Measurements from ENCODE around the gene SMIM13.
A peak's percentile ranks its signal among the peaks of the same experiment; 100 is the strongest.
"Not testable (repeated sequence)": the region's sequence is repeated elsewhere in the genome, so short reads cannot be mapped to it uniquely, and the experiment has no call there.

The SMIM13 gene

DNA sequence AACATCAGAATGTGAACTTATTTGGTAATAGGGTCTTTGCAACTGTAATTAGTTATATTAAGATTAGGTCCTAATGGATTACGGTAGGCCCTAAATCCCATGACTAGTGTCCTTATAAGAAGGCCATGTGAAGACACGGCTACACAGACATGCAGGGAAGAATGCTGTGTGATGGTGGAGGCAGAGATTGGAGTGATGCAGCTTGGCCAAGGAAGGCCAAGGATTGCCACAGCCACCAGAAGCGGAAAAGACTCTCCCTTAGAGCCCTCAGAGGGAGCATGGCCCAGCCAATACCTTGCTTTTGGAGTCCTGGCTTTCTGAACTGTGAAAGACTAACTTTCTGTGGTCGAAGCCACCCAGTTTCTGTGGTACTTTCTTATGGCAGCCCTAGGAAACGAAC lies 9.7 kb upstream of the SMIM13 start:
- DNase-seq (ENCODE audit: low spot score): no peak

DNA sequence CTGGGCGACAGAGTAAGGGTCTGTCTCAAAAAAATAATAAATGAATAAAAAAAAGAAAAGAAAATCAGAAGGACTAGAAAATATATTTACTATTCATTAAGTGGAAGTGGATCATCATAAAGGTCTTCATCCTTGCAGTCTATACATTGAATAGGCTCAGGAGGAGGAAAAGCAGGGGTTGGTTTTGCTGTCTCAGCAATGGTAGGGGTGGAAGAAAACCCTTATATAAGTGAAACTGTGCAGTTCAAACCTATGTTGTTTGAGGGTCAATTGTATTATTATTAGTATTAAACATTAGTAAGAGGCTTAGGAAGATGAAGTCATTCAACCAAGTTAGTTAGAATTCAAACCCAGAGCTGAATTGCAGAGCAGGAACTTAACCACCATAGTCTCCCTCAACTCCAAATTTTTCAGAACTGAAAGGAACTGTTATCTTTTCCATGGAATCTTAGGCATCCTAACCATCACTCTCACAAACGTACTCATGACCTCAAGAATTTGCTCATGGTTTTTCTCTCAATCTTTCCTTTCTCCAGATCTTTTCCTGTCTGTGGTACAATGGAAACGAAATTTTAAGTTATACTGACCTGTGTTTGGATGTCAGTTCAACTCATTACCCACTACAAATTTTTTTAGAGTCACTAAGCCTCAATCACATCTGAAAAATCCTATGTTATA lies 7.7 kb upstream of the SMIM13 start:
- DNase-seq (ENCODE audit: low spot score): no peak

DNA sequence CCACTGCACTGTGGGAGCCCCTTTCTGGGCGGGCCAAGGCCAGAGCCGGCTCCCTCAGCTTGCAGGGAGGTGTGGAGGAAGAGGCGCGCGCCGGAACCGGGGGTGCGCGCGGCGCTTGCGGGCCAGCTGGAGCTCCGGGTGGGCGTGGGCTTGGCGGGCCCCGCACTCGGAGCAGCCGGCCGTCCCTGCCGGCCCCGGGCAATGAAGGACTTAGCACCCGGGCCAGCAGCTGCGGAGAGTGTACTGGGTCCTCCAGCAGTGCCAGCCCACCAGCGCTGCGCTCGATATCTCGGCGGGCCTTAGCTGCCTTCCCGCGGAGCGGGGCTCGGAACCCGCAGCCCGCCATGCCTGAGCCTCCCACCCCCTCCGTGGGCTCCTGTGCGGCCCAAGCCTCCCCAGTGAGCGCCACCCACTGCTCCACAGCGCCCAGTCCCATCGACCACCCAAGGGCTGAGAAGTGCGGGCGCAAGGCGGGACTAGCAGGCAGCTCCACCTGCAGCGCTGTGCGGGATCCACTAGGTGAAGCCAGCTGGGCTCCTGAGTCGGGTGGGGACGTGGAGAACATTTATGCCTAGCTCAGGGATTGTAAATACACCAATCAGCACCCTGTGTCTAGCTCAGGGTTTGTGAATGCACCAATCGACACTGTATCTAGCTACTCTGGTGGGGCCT lies 6.4 kb upstream of the SMIM13 start:
- not testable (repeated sequence) for DNase-seq (ENCODE audit: low spot score)

DNA sequence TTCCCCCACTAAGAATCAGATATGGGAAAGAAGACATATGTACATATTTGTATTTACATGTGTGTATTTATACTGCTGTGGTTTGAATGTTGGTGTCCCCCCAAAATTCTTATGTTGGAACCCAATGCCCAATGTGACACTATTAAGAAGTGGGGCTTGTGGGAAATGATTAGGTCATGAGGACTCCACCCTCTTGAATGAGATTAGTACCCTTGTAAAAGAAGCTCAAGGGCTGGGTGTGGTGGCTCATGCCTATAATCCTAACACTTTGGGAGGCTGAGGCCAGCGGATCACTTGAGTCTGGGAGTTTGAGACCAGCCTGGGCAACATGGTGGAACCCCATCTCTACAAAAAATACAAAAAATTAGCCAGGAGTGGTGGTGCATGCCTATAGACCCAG lies 3.9 kb upstream of the SMIM13 start:
- DNase-seq (ENCODE audit: low spot score): no peak

DNA sequence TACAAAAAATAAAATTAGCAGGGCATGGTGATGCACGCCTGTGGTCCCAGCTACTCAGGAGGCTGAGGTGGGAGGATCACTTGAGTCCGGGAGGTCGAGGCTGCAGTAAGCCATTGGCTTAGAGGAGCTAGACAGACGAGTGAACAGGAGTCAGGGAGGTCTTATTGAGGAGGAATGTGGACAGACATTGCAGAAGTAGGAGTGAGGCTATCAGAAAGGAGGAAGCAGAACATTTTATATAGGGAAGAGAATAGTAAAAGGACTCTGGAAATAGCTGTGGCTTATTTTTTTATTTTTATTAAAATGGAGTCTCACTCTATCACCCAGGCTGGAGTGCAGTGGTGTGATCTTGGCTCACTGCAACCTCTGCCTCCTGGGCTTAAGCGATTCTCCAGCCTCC lies 2.5 kb upstream of the SMIM13 start:
- DNase-seq (ENCODE audit: low spot score): not testable (repeated sequence)

DNA sequence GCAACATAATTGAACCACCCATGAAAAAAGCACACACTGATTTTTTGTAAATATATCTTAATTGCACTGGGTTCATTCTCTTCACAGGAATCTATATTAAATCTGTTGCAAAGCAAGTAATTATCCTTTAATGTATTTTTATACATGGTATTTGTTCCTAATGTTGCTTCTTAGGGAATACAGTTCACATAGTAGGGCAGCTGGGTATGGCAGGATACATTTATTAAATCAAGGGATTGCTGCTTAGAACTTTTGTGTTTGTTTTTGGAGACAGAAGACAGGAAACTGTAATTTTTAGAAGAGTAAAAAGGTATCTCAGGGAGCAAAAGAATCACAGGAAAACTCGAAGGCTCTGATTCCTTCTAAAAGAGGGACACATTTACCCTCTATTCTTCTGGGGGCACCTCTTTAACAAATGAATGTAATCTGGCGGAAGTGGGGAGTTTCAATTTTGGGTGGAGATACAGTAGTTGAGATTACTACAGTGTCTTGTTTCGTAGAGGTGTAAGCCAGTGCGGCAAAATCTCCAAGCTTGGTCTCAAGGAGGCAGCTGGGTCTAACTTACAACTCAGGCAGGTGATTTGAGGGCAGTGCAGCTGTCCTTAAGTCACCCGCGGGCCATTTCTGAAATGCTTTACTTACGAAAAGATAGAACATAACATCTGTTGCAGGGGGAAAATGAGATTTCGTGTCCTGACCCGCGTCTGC lies 812 bp upstream of the SMIM13 start:
- DNase-seq (ENCODE audit: low spot score): peak; percentile 78

DNA sequence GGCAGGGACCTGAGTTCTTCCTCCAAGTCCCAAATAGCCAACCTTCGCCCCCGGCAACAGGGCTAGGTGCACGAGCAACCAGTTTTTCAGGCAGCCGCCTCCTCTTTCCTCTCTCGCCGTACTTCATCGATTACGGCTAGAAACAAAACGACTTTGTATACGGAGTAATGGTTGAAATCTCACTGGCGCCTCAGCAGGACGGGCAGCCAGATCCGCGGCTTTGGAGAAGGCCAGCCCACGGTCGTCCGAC lies 333 bp upstream of the SMIM13 start:
- DNase-seq (ENCODE audit: low spot score): no peak

DNA sequence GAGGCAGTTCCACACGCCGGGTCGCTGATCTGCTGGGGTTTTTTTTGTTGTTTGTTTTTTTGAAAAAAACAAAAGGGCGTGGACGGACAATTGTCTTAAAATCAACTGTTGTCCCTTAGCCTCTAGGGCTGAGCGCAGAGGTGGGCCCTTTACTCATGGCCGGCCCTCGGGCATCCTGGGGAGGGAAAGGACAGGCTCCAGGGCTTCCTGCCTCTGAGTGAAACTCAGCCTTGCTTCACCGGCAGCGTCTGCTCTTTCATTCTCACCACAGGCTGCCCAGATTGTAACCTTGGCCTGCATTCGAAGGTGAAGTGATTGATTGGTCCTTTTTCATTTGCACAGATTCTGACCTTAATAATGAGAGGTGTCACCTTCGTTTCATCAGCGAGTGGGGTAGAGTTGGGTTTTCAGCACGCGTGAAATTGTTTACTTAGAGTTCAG lies 797 bp downstream of the SMIM13 start:
- peak; percentile 73 for DNase-seq (ENCODE audit: low spot score)

DNA sequence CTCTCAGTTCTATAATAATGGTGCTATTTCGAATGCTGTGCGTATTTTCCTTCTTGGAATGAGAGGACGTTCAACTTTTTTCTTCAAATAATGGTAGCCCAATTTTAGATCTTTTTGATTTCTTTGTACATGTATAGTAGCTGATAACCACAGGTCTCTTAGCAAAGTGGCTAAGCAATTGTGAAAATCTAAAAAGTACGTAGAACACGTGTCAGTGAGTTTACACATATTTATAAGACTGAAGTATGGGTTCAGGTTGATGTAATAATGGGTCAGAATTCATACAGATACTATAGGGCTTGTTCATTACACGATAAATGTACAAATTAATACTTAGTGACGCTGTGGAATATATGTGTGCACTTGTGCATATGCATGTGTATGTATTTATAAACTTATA lies 1.3 kb downstream of the SMIM13 start:
- no peak for DNase-seq (ENCODE audit: low spot score)

DNA sequence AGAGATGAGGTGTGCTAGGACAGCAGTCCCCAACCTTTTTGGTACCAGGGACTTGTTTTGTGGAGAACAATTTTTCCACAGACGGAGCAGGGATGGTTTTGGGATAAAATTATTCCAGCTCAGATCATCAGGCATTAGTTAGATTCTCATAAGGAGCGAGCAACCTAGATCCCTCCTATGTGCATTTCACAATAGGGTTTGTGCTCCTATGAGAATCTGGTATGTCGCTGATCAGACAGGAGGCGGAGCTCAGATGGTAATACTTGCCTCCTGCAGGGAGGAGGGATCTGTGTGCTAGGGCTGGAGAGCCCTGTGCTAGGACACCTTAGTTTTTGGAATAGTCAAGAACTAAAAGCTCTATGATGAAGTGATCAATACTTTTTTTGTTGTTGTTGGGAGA lies 2.5 kb downstream of the SMIM13 start:
- peak; percentile 50 for DNase-seq (ENCODE audit: low spot score)

DNA sequence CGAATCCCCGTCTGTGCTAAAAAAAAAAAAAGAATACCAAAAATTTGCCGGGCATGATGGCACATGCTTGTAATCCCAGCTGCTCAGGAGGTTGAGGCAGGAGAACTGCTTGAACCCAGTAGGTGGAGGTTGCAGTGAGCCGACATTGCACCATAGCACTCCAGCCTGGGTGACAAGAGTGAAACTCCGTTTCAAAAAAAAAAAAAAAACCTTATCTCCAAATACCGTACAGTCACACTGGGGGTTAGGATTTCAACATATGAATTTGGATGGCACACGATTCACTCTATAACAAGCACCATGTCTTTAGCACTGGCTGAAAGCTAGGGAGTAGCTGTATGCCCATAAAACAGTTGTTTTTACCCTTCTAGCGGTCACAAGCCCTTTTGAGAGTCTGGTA lies 3.8 kb downstream of the SMIM13 start:
- DNase-seq (ENCODE audit: low spot score): no peak

DNA sequence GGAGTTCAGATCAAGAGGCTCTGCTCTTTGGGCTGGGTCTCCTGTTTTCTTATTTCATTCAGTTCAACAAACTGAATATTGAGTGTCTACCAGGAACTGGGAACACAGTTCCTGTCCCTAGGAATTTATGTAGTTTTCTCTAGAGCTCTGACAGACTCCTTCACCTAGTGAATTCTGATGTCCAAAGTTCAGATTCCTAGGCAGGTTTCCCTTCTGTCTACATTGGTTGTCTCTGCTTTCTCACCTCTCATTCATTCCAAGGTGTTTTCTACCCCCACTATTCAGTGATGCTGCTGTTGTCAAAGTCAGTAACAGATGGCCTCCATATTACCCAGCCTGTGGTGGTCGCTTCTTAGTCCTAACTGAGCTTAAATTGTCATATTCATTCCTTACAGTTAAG lies 4.4 kb downstream of the SMIM13 start:
- no peak for DNase-seq (ENCODE audit: low spot score)

DNA sequence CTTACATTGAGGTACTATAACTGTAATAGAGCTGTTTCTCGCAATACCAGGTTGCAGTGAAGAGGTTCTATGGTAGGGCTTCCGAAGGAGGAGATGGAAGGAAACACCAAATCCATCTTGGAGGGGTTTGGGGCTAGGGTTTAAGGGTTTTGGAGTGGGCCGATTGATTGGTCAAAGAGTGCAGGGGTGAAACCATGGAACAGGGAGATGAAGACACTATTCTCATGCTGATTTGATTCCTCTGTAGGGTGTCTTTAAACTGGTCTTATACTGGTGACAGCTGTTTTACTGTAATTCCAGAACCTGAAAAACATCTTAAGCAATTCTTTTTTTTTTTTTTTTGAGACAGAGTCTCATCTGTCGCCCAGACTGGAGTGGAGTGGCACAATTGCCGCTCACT lies 7.8 kb downstream of the SMIM13 start:
- no peak for DNase-seq (ENCODE audit: low spot score)

DNA sequence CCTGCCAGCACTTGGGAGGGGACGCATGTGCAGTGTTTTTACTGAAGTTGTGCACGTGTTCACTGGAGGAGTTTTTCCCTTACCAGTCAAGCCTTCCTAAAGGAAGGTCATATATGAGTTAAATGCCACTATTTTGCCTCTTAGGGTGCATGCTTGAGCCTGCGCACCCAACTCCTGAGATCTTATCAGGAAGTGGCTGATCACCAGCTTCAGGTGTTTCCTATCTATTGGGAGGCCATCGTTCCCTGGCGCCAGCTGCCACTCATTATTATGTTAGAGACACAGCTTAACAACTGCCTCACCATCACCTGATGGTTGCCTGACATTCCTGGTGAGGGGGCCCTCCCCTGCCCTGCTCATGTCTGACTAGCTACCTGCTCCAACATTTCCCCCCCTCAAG lies 9.4 kb downstream of the SMIM13 start:
- no peak for DNase-seq (ENCODE audit: low spot score)

DNA sequence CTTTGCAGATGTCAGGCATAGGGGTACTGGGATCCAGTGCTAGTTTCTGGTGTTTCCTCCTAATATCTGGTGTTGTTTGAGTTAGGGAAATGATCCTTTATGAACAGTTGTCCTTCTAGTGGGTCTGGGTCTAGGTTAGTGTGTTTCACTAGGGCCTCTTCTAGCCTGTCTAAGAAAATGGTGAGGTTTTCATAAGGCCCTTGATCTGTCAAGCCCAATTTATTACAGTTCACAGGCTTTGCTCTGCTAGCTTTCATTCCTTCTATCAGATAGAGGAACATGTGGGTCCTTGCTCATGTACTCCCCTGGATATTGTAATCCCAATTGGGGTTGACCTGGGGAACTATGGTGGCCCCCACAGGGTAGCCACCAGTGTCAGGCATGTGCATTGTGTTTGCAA lies 15.1 kb downstream of the SMIM13 start:
- DNase-seq (ENCODE audit: low spot score): no peak

DNA sequence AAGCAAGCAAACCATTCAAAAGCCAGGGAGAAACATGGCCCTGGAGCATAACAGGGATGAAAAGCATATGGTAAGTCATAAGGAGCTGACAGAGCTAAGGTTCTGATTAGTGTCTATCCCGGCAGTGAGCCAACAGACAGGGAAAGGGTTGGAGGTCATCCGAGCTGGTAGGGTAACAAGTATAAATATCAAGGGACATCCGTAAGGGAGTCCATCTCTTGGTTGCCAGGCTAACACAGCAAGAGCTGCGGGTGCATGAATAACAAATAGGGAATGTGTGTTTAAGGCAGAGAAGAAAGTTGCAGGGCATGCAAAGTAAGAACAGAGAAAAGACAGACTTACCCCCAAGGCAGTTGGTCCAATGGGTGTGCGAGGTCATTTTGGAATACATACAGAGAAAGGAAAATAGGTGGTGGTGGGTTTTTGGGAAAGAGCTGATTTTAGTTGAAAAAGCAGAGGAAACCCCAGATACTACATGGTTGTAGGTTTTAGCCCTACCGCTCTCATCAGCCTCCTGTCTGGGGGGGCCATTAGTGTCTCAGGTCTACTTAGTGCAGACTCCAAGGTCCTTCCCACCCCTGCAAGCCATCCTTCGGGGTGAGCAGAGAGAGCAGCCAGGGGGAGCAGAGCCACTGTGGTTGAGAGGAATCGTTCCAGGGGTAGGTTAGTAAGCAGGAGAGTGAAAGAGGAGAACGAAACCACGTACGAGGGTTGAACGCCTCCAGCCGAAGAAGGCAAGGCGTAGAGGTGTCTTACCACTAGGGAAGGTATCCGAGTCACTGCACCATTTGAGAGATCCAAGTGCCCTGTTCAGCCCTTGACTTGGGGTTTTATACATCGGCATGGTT lies 17.5 kb downstream of the SMIM13 start, which contains the start of gene ERVFRD-1:
Gene ERVFRD-1, minus strand, starts transcription at position 805 of the 848 bp plus-strand sequence. CDS start 6,415 bp downstream, outside the sequence.
- no peak for DNase-seq (ENCODE audit: low spot score)

DNA sequence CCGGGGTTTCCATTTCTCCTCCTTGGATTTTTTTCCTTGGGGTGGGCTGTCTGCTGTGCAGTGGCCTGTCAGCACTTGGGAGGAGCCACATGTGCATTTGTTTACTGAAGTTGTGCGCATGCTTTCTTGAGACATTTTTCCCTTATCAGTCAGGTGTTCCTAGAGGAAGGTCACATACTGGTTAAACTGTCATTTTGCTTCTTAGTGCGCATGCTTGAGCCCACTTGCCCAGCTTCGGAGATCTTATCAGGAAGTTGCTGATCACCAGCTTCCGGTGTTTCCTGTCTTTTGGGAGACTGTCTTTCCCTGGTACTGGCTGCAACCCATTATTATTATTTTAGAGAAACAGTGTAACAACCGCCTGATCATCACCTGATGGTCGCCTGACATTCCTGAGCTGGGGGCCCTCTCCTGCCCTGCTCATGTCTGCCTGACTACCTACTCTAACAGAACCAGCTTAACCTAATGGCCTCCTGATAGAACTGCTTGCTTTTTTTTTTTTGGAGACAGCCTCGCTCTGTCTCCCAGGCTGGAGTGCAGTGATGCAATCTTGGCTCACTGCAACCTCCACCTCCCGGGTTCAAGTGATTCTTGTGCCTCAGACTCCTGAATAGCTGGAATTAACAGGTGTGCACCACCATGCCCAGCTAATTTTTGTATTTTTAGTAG lies 18.3 kb downstream of the SMIM13 start:
- DNase-seq (ENCODE audit: low spot score): no peak

DNA sequence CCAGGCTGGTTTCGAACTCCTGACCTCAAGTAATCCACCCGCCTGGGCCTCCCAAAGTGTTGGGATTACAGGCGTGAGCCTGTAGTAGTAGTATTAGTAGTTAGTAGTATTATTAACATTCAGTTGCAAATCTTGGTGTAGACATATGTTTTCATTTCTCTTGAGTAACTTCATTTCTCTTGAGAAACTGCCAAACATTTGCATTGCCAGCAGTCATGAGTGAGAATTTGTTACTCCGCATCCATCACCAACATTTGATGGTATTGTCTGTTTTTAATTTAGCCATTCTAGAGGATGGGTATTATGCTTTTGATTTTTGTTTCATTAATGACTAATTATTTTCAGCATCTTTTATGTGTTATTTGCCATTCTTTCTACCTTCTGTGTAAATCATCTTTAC lies 19.4 kb downstream of the SMIM13 start:
- no peak for DNase-seq (ENCODE audit: low spot score)

DNA sequence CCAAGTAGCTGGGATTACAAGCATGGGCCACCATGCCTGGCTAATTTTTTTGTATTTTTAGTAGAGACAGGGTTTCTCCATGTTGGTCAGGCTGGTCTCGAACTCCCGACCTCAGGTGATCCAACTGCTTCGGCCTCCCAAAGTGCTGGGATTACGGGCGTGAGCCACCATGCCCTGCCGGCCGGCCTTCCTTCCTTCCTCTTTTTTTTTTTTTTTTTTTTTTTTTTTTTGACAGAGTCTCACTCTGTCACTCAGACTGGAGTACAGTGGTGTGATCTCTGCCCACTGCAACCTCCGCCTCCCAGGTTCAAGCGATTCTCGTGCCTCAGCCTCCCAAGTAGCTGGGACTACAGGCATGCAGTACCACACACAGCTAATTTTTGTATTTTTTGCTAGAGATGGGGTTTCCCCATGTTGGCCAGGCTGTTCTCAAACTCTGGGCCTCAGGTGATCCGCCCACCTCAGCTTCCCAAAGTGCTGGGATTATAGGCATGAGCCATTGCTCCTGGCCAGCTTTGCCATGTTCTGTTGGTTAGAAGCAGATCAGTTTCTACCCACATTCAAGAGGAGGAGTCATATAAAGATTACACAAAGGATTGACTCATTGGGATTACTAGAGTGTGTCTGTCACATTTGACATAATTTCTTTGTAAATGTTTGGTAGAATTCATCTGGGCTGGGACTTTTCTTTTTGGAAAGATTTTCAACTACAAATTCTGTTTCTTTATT lies 22.3 kb downstream of the SMIM13 start:
- DNase-seq (ENCODE audit: low spot score): not testable (repeated sequence)

DNA sequence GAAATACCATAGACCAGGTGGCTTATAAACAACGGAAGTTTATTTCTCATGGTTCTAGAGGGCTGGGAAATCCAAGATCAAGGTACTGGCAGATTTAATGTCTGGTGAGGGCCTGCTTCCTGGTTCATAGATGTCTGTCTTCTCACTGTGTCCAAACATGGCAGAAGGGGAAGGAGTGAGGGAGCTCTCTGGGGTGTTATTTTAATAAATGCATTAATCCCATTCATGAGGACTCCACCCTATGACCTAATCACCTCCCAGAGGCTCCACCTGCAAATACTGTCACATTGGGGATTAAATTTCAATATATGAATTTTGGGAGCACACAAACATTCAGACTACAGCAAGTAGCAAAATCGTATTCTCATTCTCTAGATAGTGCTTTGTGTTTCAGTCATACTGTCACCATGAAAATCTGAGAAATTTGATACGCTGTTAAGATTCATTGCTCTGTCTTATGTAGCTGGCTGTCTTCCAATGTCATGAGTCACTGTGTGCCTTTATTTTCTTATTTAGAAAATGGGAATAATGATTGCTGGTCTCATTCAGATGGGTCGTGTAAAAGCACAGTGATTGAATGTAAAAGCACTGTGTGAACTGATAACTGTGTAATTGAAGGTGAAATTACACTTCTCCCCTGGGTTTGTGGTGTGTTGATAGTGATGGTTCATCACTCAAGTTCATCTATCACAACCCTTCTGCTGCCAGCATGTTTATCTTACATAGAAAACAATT lies 26.8 kb downstream of the SMIM13 start:
- DNase-seq (ENCODE audit: low spot score): no peak

DNA sequence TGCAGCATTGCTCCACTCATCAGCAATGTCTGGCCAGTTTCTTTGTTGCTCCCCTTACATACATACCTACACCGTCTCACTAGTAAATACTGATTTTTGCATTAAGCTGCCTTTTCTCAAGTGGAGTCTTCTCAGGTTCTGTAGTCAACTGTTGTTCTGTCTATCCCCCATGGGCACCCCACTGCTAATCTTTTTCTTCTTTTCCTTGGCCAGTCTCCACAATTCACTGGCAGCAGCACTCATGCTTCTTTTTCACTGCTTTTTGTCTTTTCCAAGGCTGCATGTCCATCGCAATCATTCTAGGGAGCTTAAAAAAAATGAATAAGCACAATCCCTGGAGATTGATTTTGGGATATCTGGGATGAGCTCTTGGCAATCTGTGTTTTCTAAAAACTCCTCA lies 28.2 kb downstream of the SMIM13 start:
- DNase-seq (ENCODE audit: low spot score): no peak

All from NAMALWA (cell line).